Stimulated activated naive CD8-positive, alpha-beta T cell treated with anti-CD3 and anti-CD28 coated beads, Interleukin-15, Interleukin-2, amounts not matched to agents 100 ng/mL and 50 ng/mL, for 24 hours (primary cell): Measurements from ENCODE around the gene PTPDC1.
"Not testable (repeated sequence)": the region's sequence is repeated elsewhere in the genome, so short reads cannot be mapped to it uniquely, and the experiment has no call there.

Experiments
- H3K27ac Mint-ChIP-seq: one replicate; pipeline ENCODE4 v1.8.0; 2021; ENCODE audit warnings: mild to moderate bottlenecking, mixed read lengths
- H3K27me3 Mint-ChIP-seq: one replicate; pipeline ENCODE4 v1.8.0; 2021; ENCODE audit warnings: mixed read lengths
- H3K36me3 Mint-ChIP-seq: one replicate; pipeline ENCODE4 v1.8.0; 2021; ENCODE audit warnings: low read depth, mixed read lengths
- H3K4me1 Mint-ChIP-seq: one replicate; pipeline ENCODE4 v1.8.0; 2021; ENCODE audit warnings: low read depth, mixed read lengths
- H3K4me3 Mint-ChIP-seq: one replicate; pipeline ENCODE4 v1.8.0; 2021; ENCODE audit warnings: mild to moderate bottlenecking, mixed read lengths
- H3K9me3 Mint-ChIP-seq: one replicate; pipeline ENCODE4 v1.8.0; 2021; ENCODE audit warnings: mixed read lengths

The PTPDC1 gene

DNA sequence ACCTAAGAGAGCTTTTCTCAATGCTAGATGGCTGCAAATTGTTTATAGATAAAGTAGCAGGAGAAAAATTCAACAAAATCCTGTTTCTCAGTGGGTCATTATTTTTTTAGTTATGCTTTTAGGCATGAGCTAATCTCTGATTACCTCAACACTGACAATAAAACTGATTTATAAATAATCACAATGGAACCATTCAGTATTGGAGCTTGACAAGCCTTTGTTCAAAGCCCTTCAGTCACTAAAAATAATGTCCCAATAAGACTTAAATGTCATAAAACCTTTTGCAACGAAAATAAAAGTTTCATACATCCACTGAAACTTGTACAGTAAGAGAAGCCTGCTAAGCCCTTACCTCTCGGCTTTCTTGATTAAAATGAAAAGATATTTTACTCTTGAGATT, 27.2 kb downstream of the PTPDC1 start:
- Mint-ChIP-seq H3K4me1 (no peaks in the 10 kb centered on the region), H3K9me3 (no peaks in the 10 kb centered on the region), H3K27me3 (no peaks in the 10 kb centered on the region), H3K27ac (no peak overlapping the region), H3K4me3 (no peak overlapping the region), H3K36me3 (peaks cover 6% of the 10 kb centered on the region)

DNA sequence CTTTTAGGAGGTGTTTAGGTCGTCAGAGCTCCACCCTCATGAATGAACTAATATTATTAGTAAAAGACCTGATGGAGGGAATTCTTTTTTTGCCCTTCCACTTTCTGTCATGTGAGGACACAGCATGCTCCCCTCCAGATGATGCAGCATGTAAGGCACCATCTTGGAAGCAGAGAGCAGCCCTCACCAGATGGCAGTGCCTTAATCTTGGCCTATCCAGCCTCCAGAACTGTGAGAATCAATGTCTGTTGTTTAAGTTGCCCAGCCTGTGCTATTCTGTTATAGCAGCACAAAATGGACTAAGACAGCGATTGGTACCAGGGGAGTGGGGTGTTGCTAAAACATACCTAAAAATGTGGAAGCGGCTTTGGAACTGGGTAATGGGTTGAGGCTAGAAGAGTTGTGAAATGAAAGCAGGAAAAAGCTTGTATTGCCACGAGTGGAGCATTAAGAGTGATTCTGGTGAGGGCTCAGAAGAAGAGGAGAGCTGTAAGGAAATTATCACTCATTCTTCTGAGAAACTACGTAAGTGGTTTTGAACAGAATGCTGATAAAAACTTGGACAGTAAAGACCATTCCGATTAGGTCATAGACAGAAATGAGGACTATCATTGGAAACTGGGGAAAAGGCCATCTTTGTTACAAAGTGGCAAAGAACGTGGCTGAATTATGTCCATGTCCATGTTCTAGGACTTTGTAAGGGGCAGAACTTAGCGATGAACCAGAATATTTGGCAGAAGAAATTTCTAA, 28.6 kb downstream of the PTPDC1 start:
- no peak overlapping the region for H3K27ac Mint-ChIP-seq
- H3K4me3 Mint-ChIP-seq: no peak overlapping the region
- no peaks in the 10 kb centered on the region for H3K9me3 Mint-ChIP-seq
- H3K27me3 Mint-ChIP-seq: no peaks in the 10 kb centered on the region
- H3K36me3 Mint-ChIP-seq: peaks cover 6% of the 10 kb centered on the region
- H3K4me1 Mint-ChIP-seq: no peaks in the 10 kb centered on the region

DNA sequence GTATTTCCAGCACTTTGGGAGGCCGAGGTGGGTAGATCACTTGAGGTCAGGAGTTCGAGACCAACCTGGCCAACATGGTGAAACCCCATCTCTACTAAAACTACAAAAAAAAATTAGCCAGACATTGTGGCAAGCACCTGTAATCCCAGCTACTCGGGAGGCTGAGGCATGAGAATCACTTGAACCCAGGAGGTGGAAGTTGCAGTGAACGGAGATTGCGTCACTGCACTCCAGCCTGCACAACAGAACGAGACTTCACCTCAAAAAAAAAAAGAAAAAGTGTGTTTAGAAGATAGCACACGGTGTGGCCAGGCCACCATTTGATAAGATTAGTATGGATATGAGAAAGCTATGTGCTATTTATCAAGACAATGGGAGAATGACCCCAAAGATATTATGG, 35.8 kb downstream of the PTPDC1 start:
- H3K27me3 Mint-ChIP-seq, H3K4me1 Mint-ChIP-seq, H3K36me3 Mint-ChIP-seq, H3K9me3 Mint-ChIP-seq, H3K27ac Mint-ChIP-seq, H3K4me3 Mint-ChIP-seq: not testable (repeated sequence)

DNA sequence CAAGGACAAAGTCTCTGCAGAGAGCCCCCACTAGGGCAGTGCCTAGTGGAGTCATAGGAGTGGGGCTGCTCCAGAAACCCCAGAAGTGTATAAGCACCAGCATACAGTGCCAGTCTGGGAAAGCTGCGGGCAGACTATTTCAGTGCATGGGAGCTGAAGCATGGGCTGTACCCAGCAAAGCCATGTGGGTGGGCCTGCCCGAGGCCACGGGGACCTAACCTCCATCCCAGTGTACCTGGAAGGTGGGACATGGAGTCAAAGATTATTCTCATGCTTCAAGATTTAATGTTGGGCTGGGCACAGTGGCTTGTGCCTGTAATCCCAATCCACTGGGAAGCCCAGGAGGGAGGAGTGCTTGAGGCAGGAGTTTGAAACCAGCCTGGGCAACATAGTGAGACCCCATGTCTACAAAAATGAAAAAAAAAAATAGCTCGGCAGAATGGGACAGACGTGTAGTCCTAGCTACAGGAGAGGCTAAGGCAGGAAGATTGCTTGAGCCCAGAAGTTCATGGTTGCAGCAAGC, 36.7 kb downstream of the PTPDC1 start:
- Mint-ChIP-seq H3K27me3 (no peaks in the 10 kb centered on the region), H3K4me1 (no peaks in the 10 kb centered on the region), H3K4me3 (no peak overlapping the region), H3K36me3 (peaks cover 4% of the 10 kb centered on the region), H3K27ac (no peak overlapping the region), H3K9me3 (peaks cover 3% of the 10 kb centered on the region)

DNA sequence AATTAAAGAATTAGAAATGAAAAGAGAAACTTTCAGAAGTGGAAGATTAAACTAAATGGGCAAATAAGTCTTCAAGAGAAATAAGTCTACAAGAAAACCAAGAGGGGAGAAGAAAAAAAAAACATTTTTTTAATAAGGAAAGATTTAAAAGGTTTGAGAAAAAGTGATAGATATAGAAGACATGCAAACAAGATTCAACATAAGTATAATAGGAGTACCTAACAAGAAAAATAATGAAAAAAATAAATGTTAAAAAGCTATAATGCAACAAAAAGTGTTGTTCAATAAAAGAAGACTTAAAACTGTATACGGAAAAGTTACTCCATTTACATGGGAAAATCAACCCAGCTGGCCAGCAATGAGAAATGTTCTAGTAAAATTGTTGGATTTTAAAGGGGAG, 42.6 kb downstream of the PTPDC1 start:
- Mint-ChIP-seq H3K36me3 (peaks cover 8% of the 10 kb centered on the region), H3K27me3 (no peaks in the 10 kb centered on the region), H3K9me3 (peaks cover 30% of the 10 kb centered on the region), H3K27ac (no peak overlapping the region), H3K4me3 (no peak overlapping the region), H3K4me1 (no peaks in the 10 kb centered on the region)

DNA sequence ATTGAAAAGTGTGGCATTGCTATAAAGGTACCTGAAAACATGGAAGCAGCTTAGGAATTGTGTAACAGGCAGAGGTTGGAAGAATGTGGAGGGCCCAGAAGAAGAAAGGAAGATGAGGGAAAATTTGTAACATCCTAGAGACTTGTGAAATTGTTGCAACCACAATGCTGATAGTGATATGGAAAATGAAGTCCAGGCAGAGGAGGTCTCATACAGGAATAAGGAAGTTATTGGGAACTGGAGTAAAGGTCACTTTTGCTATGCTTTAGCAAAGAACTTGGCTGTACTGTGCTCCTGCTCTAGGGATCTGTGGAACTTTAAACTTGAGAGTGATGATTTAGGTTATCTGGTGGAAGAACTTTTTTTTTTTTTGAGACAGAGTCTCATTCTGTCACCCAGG, 43.5 kb downstream of the PTPDC1 start:
- Mint-ChIP-seq H3K27ac (no peak overlapping the region), H3K27me3 (no peaks in the 10 kb centered on the region), H3K9me3 (peaks cover 30% of the 10 kb centered on the region), H3K36me3 (peaks cover 8% of the 10 kb centered on the region), H3K4me3 (no peak overlapping the region), H3K4me1 (no peaks in the 10 kb centered on the region)

DNA sequence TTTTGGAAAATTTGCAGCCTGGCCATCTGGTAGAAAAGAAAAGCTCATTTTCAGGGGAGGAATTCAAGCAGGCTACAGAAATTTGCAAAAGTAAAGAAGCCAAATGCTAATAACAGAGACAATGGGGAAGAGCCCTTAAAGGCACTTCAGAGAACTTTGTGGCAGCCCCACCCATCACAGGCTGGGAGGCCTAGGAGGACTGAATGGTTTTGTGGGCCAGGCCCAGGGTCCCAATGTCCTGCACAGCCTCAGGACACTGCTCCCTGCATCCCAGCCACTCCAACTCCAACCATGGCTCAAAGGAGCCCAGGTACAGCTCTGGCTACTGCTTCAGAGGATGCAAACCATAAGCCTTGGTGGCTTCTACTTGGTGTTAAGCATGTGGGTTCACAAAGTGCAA, 44.3 kb downstream of the PTPDC1 start:
- Mint-ChIP-seq H3K4me3 (no peak overlapping the region), H3K9me3 (peaks cover 30% of the 10 kb centered on the region), H3K4me1 (no peaks in the 10 kb centered on the region), H3K36me3 (peaks cover 8% of the 10 kb centered on the region), H3K27me3 (no peaks in the 10 kb centered on the region), H3K27ac (no peak overlapping the region)

DNA sequence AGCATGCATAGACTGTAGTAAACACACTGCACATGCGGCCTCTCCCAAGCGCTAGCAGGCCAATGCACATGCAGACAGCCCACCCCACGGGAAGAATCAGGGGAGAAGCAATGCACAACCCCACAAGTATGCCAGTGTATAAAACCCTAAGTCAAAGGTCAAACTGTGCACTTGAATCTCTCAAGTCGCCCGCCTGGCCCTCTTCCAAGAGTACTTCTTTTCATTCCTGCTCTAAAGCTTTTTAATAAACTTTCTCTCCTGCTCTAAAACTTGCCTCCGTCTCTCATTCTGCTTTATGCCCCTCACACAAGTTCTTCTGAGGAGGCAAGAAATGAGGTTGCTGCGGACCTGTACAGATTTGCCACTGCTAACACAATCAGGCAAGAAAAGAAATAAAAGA, 50.4 kb downstream of the PTPDC1 start:
- no peak overlapping the region for H3K4me3 Mint-ChIP-seq
- H3K27me3 Mint-ChIP-seq: no peaks in the 10 kb centered on the region
- H3K36me3 Mint-ChIP-seq: no peaks in the 10 kb centered on the region
- peaks cover 7% of the 10 kb centered on the region for H3K9me3 Mint-ChIP-seq
- H3K27ac Mint-ChIP-seq: no peak overlapping the region
- no peaks in the 10 kb centered on the region for H3K4me1 Mint-ChIP-seq

DNA sequence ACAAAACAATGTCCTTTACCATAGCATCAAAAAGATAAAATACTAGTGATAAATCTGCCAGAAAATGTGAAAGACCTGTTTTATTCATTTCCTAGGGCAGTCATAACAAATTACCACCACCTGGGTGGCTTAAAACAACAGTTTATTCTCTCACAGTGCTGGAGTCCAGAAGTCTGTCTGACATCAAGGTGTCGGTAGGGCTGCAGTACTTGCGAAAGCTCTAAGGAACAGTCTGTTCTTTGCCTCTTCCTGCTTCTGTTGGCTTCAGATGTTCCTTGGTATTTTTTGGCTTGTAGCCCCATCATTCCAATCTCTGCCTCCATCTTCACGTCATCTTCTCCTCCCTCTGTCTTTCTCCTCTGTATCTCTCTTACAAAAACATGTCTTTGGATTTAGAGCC, 51.0 kb downstream of the PTPDC1 start:
- H3K36me3 Mint-ChIP-seq: no peaks in the 10 kb centered on the region
- H3K4me3 Mint-ChIP-seq: no peak overlapping the region
- no peaks in the 10 kb centered on the region for H3K4me1 Mint-ChIP-seq
- no peak overlapping the region for H3K27ac Mint-ChIP-seq
- H3K9me3 Mint-ChIP-seq: peaks cover 3% of the 10 kb centered on the region
- no peaks in the 10 kb centered on the region for H3K27me3 Mint-ChIP-seq

DNA sequence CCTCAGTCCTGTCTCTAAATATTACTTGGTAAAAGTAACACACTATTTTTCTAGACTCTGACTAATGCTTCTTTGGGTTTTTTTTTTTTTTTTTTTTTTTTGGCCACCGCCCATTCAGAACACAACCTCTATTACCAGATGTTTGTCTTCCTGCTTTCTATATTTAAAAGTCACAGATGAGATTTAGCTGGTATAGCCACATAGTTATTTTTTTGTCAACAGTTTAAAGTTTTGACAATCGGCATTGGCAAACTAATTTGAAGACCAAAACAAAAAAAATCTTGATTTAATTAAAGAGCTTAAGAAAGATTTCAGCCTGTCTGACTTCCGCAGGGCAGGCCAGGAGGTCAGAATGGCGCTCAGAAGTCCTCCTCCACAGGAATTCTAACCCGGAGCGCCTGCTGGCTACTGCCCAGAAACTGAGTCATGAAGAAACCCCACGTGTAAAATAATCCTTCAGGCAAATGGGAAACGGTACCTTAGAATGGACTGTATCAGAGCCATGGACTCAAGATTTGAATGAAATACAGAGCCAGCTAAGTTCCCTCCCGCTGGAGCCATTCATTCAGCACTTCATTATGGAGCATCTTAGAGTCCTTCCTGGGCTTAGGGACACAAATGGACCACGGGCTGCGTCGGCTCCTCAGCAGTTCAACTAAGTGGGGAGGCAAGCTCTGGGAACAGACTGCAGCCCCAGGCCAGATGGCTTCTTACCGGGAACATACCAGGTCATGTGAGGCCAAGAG, 55.6 kb downstream of the PTPDC1 start:
- no peaks in the 10 kb centered on the region for H3K9me3 Mint-ChIP-seq
- no peaks in the 10 kb centered on the region for H3K27me3 Mint-ChIP-seq
- no peak overlapping the region for H3K4me3 Mint-ChIP-seq
- H3K27ac Mint-ChIP-seq: no peak overlapping the region
- no peaks in the 10 kb centered on the region for H3K36me3 Mint-ChIP-seq
- H3K4me1 Mint-ChIP-seq: no peaks in the 10 kb centered on the region

DNA sequence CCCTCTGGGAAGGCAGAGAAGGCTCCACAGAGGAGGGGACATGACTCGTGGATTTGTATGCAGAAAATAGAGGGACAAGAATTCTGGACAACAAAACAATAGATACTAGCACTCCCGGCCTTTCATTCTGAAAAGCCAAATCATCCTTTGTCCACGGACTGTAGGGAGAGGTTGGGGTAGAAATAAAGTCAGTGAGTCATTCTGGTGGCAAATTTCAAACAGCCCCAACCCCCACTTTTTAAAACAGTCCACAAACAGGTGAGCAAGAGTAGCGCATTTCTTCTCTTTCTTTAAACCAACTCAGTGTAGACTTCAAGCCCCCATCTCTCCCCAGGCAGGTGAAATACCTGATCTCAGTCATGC, 56.1 kb downstream of the PTPDC1 start:
- H3K9me3 Mint-ChIP-seq: no peaks in the 10 kb centered on the region
- no peaks in the 10 kb centered on the region for H3K4me1 Mint-ChIP-seq
- no peak overlapping the region for H3K4me3 Mint-ChIP-seq
- no peaks in the 10 kb centered on the region for H3K36me3 Mint-ChIP-seq
- H3K27ac Mint-ChIP-seq: no peak overlapping the region
- no peaks in the 10 kb centered on the region for H3K27me3 Mint-ChIP-seq

DNA sequence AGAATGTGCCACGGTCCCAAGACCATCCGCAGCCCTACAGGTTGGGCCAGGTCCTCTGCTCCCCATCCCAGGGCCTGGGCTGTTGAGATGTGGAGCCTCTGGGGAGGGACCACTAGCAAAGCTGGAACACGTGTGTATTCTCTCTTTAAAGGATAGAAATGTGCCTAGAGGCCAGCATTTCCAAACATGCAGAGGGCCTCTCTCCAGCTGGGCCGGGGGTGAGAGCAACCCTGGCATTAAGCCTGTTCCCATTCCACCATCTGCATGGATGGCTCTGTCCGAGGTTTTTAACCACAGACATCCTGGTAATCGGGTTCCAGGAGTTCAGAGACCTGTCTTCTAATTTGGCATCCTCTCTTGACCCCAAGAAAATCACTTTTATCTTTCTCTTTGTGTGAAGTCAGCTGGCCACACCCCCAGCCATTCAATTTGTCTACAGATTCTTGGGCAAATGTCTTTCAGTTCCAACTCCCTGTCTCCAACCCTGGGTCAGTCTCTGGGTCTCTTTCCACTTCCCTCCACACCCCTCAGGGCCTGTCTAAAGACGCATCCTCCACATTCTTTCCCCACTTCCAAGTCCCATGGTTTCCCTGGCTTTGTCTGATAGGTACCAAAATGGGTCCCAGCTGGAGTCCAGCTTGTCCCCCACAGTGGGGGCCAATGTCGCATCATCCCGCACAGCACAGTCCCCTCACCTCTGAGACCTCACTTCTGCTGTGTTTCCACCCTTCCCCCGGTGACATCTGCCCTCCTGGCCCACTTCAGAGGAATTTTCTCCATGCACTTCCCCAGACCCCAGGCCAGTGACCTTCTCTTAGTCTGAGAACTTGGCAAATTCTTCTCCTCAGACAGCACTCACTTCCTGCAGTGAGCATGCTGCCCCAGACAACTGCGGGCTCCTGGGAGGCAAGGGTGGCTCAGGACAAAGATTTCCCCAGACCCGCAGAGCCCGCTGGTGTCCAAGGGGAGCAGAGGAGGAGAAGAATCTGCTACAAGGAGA, 56.8 kb downstream of the PTPDC1 start:
- Mint-ChIP-seq H3K4me3 (no peak overlapping the region), H3K9me3 (no peaks in the 10 kb centered on the region), H3K27ac (no peak overlapping the region), H3K36me3 (no peaks in the 10 kb centered on the region), H3K27me3 (no peaks in the 10 kb centered on the region), H3K4me1 (no peaks in the 10 kb centered on the region)

DNA sequence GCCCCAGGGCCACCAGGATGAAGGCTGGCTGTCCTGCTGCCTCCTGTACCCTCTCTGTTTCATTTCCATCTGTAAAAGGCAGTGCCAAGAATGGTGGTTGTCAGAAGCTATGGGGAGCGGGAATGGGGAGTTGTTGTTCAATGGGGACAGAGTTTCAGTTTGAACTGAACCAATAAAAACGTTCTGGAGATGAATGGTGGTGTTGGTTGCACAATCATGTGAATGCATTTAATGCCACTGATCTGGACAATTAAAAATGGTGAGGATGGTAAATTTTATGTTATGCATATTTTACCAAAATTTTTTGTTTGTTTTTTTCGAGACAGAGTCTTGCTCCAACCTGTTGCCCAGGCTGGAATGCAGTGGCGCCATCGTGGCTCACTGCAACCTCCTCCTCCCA, 58.1 kb downstream of the PTPDC1 start:
- H3K9me3 Mint-ChIP-seq: no peaks in the 10 kb centered on the region
- H3K4me1 Mint-ChIP-seq: no peaks in the 10 kb centered on the region
- H3K36me3 Mint-ChIP-seq: no peaks in the 10 kb centered on the region
- no peaks in the 10 kb centered on the region for H3K27me3 Mint-ChIP-seq
- H3K27ac Mint-ChIP-seq: no peak overlapping the region
- H3K4me3 Mint-ChIP-seq: no peak overlapping the region

DNA sequence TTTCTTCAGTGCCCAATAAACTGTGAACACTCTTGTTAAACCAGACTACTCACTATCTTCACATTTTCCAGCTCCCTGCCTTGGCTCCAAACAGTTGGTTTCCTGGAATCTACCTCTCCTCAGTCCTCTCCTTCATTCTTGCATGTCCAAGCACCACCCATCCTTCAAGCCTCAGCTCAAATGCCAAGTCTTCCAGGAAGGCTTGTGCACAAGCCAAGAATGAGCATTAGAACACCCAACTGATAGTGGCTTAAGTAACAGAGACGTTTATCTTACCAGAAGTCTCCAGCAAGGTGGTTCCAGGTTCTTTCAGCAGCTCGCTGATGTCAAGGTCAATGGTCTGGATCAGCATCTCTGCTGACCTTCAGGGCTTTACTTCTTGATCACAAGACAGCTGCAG, 60.1 kb downstream of the PTPDC1 start:
- H3K36me3 Mint-ChIP-seq: no peaks in the 10 kb centered on the region
- H3K4me3 Mint-ChIP-seq: no peak overlapping the region
- H3K27me3 Mint-ChIP-seq: no peaks in the 10 kb centered on the region
- H3K27ac Mint-ChIP-seq: no peak overlapping the region
- H3K9me3 Mint-ChIP-seq: no peaks in the 10 kb centered on the region
- no peaks in the 10 kb centered on the region for H3K4me1 Mint-ChIP-seq

DNA sequence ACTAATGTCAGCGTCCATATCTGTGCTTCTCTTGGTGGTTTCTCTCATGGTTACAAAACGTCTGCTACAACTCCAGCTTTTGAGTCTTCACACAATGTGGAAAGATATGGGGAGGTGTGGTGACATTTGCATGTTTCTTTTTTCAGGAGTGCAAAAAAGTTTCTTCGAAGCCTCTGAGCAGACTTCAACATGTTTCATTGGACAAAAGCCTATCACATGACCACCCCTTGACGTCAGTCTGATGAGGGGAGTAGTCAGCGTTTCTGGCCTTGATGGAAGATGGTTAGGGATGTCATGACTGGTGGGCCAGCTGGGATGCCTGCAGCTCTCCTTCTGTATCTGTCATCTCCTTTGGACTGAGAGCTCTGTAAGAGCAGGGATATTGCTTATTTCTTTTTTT, 61.4 kb downstream of the PTPDC1 start:
- Mint-ChIP-seq H3K27me3 (no peaks in the 10 kb centered on the region), H3K4me1 (no peaks in the 10 kb centered on the region), H3K27ac (no peak overlapping the region), H3K36me3 (no peaks in the 10 kb centered on the region), H3K9me3 (no peaks in the 10 kb centered on the region), H3K4me3 (no peak overlapping the region)
